ENCODE measurements around the gene ZMPSTE24. TPM values are rescaled to one million over a fixed set of nuclear protein-coding genes. Genes with fewer than 3 reads are reported as not detected.

Gene ZMPSTE24
- total and polyA plus RNA-seq, 9 donors: 19.0 to 44.4 (median 29.0) TPM

DNA sequence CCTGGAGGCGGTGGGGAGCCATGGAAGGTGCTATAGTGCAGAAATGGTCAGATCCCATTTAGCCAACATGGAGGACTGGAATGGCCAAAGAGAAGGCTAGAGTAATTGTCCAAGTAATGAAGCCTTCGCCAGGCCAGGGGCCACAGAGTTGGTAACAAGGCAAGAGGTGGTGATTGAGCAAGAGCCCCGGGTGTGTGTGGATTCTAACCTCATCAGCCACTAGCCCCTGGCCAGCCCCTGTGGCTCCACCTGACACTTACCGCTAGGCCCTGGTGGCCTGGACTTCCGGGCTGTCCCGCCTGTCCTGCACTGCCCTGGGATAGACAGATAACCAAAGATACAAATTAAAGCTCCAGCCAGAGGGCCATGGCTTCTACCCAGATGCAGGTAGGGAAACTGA lies 49.1 kb downstream of the ZMPSTE24 start:
- Histone ChIP-seq H3K4me1 (ENCODE audit: insufficient read depth) (peaks cover 7% of the 10 kb centered on the region), H3K9me3 (no peaks in the 10 kb centered on the region), H3K4me3 (no peak overlapping the region), H3K36me3 (no peaks in the 10 kb centered on the region), H3K27me3 (no peaks in the 10 kb centered on the region), H3K27ac (no peak overlapping the region)
- intact Hi-C loops (cut with DNase I): no loop called here
- TF ChIP-seq EP300 (IDR thresholded peaks at IDR 0.05) (no peak), POLR2A (IDR thresholded peaks at IDR 0.05) (no peak)
- TF ChIP-seq, protein P1, sequence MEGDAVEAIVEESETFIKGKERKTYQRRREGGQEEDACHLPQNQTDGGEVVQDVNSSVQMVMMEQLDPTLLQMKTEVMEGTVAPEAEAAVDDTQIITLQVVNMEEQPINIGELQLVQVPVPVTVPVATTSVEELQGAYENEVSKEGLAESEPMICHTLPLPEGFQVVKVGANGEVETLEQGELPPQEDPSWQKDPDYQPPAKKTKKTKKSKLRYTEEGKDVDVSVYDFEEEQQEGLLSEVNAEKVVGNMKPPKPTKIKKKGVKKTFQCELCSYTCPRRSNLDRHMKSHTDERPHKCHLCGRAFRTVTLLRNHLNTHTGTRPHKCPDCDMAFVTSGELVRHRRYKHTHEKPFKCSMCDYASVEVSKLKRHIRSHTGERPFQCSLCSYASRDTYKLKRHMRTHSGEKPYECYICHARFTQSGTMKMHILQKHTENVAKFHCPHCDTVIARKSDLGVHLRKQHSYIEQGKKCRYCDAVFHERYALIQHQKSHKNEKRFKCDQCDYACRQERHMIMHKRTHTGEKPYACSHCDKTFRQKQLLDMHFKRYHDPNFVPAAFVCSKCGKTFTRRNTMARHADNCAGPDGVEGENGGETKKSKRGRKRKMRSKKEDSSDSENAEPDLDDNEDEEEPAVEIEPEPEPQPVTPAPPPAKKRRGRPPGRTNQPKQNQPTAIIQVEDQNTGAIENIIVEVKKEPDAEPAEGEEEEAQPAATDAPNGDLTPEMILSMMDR (IDR thresholded peaks at IDR 0.05): no peak
- 92 to 97% (median 95%) methylated on average over 6 of the region's 6 CpGs for WGBS, 3 donors
- no peak for DNase-seq

DNA sequence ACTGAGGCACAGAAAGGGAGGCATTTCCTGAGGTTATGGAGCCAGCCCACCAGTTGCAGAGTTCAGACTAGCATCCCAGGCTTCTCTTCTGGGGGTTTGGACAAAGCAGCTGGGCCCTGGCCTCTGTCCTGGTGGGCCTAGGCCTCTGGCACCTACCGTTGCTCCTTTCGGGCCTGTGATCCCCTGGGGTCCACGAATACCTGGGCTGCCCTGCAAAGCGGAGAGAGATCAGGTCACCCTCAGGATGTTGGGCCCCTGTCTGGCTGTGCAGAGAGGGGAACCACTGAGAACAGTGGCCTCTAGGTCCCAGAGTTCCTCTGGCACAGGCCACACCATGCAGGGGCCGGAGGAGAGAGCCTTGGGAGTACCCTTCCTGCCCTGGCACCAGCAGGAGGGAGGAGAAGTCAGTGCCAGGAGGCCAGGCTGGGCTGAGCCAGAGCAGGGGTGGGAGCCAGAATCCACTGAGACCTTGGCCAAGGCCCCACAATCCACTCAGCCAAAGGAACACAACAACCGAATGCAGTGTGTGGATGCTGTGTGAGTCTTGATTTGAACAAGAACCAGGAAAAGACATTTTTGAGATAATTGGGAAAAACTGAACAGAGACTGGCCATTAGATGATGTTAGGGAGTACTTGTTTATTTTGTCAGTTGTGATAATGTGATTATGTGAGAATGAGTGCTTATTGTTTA lies 50.1 kb downstream of the ZMPSTE24 start:
- peaks cover 7% of the 10 kb centered on the region for H3K4me1 ChIP-seq (ENCODE audit: insufficient read depth)
- DNase-seq: peak in 3 of 5 donors; percentile 38 to 61 (median 60)
- H3K36me3 ChIP-seq: no peaks in the 10 kb centered on the region
- H3K9me3 ChIP-seq: no peaks in the 10 kb centered on the region
- H3K27ac ChIP-seq: no peak overlapping the region
- intact Hi-C loops (cut with DNase I): no loop called here
- no peak overlapping the region for H3K4me3 ChIP-seq
- no peaks in the 10 kb centered on the region for H3K27me3 ChIP-seq
- 13 to 34% (median 33%) methylated on average over 3 to 6 of the region's 6 CpGs for WGBS, 3 donors
- TF ChIP-seq, protein P1 (IDR thresholded peaks at IDR 0.05): no peak
- TF ChIP-seq EP300 (IDR thresholded peaks at IDR 0.05) (no peak), POLR2A (IDR thresholded peaks at IDR 0.05) (no peak)

DNA sequence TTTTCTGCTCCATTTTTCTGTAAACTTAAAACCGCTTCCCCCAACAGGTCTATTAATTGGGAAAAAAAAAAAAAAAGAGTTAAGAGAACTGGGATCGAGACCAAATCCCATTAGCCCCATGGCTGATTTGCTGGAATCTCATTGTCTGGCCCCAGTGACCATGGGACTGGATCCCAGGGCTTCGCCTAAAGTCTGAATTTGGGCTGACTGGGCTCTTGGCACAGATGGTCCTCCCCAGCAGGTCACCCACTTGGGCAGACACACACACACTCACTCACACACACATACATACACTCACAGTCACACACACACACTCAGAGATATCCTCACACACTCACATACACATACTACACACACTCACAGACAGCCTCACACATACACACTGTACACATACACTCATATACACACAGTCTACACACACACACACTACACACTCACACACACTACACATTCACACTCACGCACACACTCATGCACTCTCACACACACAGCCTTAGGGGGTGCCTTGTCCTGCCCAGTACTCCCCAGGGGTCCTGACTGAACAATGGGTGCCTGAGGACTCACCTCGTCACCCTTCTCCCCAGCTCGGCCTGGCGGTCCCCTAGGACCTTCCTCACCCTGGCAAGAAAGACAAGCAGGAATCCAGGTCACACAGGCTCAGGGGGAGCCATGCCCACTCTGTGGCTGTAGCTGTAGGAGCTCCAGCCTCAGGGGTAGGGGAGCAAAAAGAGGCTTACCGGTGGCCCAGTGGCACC lies 51.5 kb downstream of the ZMPSTE24 start:
- no peaks in the 10 kb centered on the region for H3K27me3 ChIP-seq
- H3K36me3 ChIP-seq: no peaks in the 10 kb centered on the region
- H3K27ac ChIP-seq: no peak overlapping the region
- DNase-seq: peak in 2 of 5 donors; percentile 21 to 22
- no peak overlapping the region for H3K4me3 ChIP-seq
- no peaks in the 10 kb centered on the region for H3K9me3 ChIP-seq
- WGBS, 3 donors: 68 to 70% (median 70%) methylated on average over 8 of the region's 8 CpGs
- TF ChIP-seq, protein P1 (IDR thresholded peaks at IDR 0.05): no peak
- TF ChIP-seq EP300 (IDR thresholded peaks at IDR 0.05) (no peak), POLR2A (IDR thresholded peaks at IDR 0.05) (no peak)
- intact Hi-C loops (cut with DNase I): loop anchor here in 3 of 4 donors (10.0 kb wide), 2 partner anchors 155 to 165 kb away; no protein-coding TSS in a partner anchor
- peaks cover 7% of the 10 kb centered on the region for H3K4me1 ChIP-seq (ENCODE audit: insufficient read depth)

DNA sequence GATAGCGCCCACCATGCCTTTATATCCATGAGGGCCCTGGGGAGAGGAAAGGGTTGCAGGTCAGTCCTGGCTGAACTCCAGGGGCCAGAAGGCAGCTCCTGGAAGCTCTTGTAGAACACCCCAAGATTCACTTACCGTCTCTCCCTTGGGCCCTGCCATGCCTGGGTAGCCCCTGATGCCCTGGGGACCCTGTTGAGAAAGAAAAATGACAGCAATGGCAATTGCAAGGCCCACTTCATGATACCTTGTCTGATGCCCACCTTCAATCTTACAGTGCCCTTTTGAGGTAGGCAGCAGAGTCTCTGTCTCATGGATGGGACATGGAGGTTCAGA lies 52.1 kb downstream of the ZMPSTE24 start:
- no peaks in the 10 kb centered on the region for H3K36me3 ChIP-seq
- DNase-seq: no peak
- no peaks in the 10 kb centered on the region for H3K27me3 ChIP-seq
- H3K27ac ChIP-seq: no peak overlapping the region
- H3K4me3 ChIP-seq: no peak overlapping the region
- no peak for TF ChIP-seq EP300 (IDR thresholded peaks at IDR 0.05)
- no peak for TF ChIP-seq POLR2A (IDR thresholded peaks at IDR 0.05)
- TF ChIP-seq, protein P1 (IDR thresholded peaks at IDR 0.05): no peak
- no peaks in the 10 kb centered on the region for H3K9me3 ChIP-seq
- intact Hi-C loops (cut with DNase I): loop anchor here in 3 of 4 donors (10.0 kb wide), 2 partner anchors 155 to 165 kb away; no protein-coding TSS in a partner anchor
- 97 to 100% (median 98%) methylated on average over 2 of the region's 2 CpGs for WGBS, 3 donors
- H3K4me1 ChIP-seq (ENCODE audit: insufficient read depth): peaks cover 9% of the 10 kb centered on the region

Data from ovary (tissue), 9 donors.